Testis (tissue), 2 donors: ENCODE results near the gene DGKD.

Experiments
- CTCF ChIP-seq, 3 experiments: fragments of 450-650 bp in 2 of 3; fragments of 200-600 bp in 1 of 3; sonication (generic) in 1 of 3; IDR thresholded peaks; one replicate each; pipeline ENCODE4 v1.5.1; 2016 to 2019; ENCODE audit warnings: antibody characterized with exemption in 3 of 3, mild to moderate bottlenecking in 2 of 3, moderate library complexity in 1 of 3
- POLR2A ChIP-seq: fragments of 450-650 bp; IDR thresholded peaks from one replicate; pipeline ENCODE4 v1.6.1; 2017; ENCODE audit warnings: antibody characterized with exemption, mild to moderate bottlenecking, moderate library complexity

- TF ChIP-seq CTCF (IDR thresholded peaks at IDR 0.05) (no peak), POLR2A (no peak)
Observed at GRCh38 chr2:233448575-233448974, 94.3 kb downstream of the DGKD start.
